Activated CD8-positive, alpha-beta memory T cell treated with anti-CD3 and anti-CD28 coated beads, Interleukin-2, amount 50 U/mL, for 24 hours (primary cell): ENCODE measurements around the gene PLXDC2.

Experiments
- DNase-seq: peaks from one replicate; pipeline ENCODE4 v3.0.0-alpha.2; 2020; ENCODE audit errors: extremely low read depth

The PLXDC2 gene

GRCh38 chr10:20110125-20111100 lies 294.2 kb downstream of the PLXDC2 start:
- no peak for DNase-seq

- DNase-seq = no peak
These were observed 297.9 kb downstream of the PLXDC2 start for GRCh38 chr10:20114179-20114578.

GRCh38 chr10:20115894-20116293 lies 299.7 kb downstream of the PLXDC2 start:
- no peak for DNase-seq

- no peak for DNase-seq
These were observed 301.2 kb downstream of the PLXDC2 start for GRCh38 chr10:20117471-20117870.

- DNase-seq = no peak
These were observed 301.9 kb downstream of the PLXDC2 start for GRCh38 chr10:20118119-20118518.

GRCh38 chr10:20128811-20129210 lies 312.6 kb downstream of the PLXDC2 start:
- no peak for DNase-seq

- no peak for DNase-seq
These were observed 316.6 kb downstream of the PLXDC2 start for GRCh38 chr10:20132816-20133215.

- DNase-seq = no peak
These were observed 317.5 kb downstream of the PLXDC2 start for GRCh38 chr10:20133669-20134189.

- DNase-seq = no peak
These were observed 326.1 kb downstream of the PLXDC2 start for GRCh38 chr10:20142311-20142710.

GRCh38 chr10:20144268-20144667 lies 328.0 kb downstream of the PLXDC2 start:
- no peak for DNase-seq

- DNase-seq = no peak
These were observed 329.8 kb downstream of the PLXDC2 start for GRCh38 chr10:20146004-20146403.

- no peak for DNase-seq
These were observed 331.5 kb downstream of the PLXDC2 start for GRCh38 chr10:20147684-20148083.

GRCh38 chr10:20156511-20156910 lies 340.3 kb downstream of the PLXDC2 start:
- no peak for DNase-seq

GRCh38 chr10:20157314-20157713 lies 341.1 kb downstream of the PLXDC2 start:
- DNase-seq = no peak

- no peak for DNase-seq
These were observed 341.9 kb downstream of the PLXDC2 start for GRCh38 chr10:20158086-20158485.

- no peak for DNase-seq
These were observed 345.9 kb downstream of the PLXDC2 start for GRCh38 chr10:20162123-20162522.

GRCh38 chr10:20166096-20166675 lies 350.0 kb downstream of the PLXDC2 start:
- no peak for DNase-seq

- DNase-seq = no peak
These were observed 354.4 kb downstream of the PLXDC2 start for GRCh38 chr10:20170661-20171060.

- DNase-seq = no peak
These were observed 356.8 kb downstream of the PLXDC2 start for GRCh38 chr10:20173046-20173445.

- DNase-seq = no peak
These were observed 359.5 kb downstream of the PLXDC2 start for GRCh38 chr10:20175719-20176118.

GRCh38 chr10:20180766-20181165 lies 364.5 kb downstream of the PLXDC2 start:
- no peak for DNase-seq

- DNase-seq = no peak
These were observed 365.2 kb downstream of the PLXDC2 start for GRCh38 chr10:20181434-20181833.

- DNase-seq = no peak
These were observed 368.9 kb downstream of the PLXDC2 start for GRCh38 chr10:20185116-20185515.
